BJ (cell line): ENCODE results near the gene PALLD. TPM values are rescaled to one million over a fixed set of nuclear protein-coding genes. Genes with fewer than 3 reads are reported as not detected.

Experiments
- CTCF ChIA-PET: fragments of 350-600 bp; formaldehyde crosslinking; extraction: SDS; loops from one replicate; lab custom pipeline; 2021; ENCODE audit warnings: antibody characterized with exemption, inconsistent platforms; lab: Yijun Ruan, JAX
- POLR2A ChIA-PET: fragments of 300-600 bp; sonication (Branson Sonifier 250); formaldehyde crosslinking; extraction: SDS; loops from one replicate; lab custom pipeline; 2021; ENCODE audit warnings: antibody characterized with exemption; lab: Charles Lee
- DNase-seq: peaks from one replicate; pipeline ENCODE4 v3.0.0-alpha.2; 2011; ENCODE audit warnings: low read depth
- H3K27me3 ChIP-seq: 2 replicates; pipeline ENCODE4 v1.6.0; 2011; ENCODE audit warnings: low read length; ENCODE audit not compliant: control insufficient read depth, insufficient read depth
- H3K36me3 ChIP-seq: 2 replicates; pipeline ENCODE4 v1.5.1; 2011; ENCODE audit warnings: low read length; ENCODE audit not compliant: control insufficient read depth, insufficient read depth
- H3K4me3 ChIP-seq: 2 replicates; pipeline ENCODE4 v1.5.1; 2011; ENCODE audit warnings: low read depth, mild to moderate bottlenecking, control low read depth, low read length
- polyA plus RNA-seq: library from polyadenylated mRNA; depleted of rRNA; stranded (reverse); fragments of >200 nt; gene quantifications from 2 replicates; pipeline ENCODE4 v1.2.3, GENCODE V29; 2011
- TF ChIP-seq, protein P1 (sequence below): IDR thresholded peaks from 2 replicates; pipeline ENCODE4 v1.5.1; 2011; ENCODE audit warnings: low read depth, mild to moderate bottlenecking, control low read depth, inconsistent platforms, low read length, moderate library complexity; ENCODE audit not compliant: insufficient read depth

The PALLD gene
- polyA plus RNA-seq, 1 experiment = 30.3 TPM

DNA sequence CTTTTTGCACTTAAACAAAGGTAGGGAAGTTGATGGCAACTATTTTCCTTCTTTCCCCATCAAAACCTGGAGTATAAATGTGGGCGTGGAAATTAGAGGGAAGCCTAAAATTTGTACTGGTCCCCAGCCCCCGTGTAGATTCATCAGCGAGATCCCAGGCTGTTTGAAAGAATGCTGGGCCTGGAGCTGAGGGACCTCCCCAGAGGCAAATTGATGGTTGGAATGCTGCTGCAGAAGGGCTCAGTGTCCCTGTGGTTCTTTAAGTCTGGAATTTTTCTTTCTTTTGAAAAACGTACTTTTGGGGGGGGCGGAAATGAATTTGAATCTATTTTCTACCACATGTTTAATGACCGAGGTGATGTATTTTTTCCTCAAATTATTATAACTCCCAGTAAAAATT is 316.0 kb downstream of the PALLD start:
- Histone ChIP-seq H3K4me3 (no peak overlapping the region), H3K36me3 (no peaks in the 10 kb centered on the region), H3K27me3 (no peaks in the 10 kb centered on the region)
- ChIA-PET POLR2A (interaction anchor here (0.7 kb wide), 1 partner anchor 694 kb away, joined by 3 read pairs; no protein-coding TSS in a partner anchor), CTCF (no interaction called here)
- DNase-seq = no peak
- TF ChIP-seq, protein P1, sequence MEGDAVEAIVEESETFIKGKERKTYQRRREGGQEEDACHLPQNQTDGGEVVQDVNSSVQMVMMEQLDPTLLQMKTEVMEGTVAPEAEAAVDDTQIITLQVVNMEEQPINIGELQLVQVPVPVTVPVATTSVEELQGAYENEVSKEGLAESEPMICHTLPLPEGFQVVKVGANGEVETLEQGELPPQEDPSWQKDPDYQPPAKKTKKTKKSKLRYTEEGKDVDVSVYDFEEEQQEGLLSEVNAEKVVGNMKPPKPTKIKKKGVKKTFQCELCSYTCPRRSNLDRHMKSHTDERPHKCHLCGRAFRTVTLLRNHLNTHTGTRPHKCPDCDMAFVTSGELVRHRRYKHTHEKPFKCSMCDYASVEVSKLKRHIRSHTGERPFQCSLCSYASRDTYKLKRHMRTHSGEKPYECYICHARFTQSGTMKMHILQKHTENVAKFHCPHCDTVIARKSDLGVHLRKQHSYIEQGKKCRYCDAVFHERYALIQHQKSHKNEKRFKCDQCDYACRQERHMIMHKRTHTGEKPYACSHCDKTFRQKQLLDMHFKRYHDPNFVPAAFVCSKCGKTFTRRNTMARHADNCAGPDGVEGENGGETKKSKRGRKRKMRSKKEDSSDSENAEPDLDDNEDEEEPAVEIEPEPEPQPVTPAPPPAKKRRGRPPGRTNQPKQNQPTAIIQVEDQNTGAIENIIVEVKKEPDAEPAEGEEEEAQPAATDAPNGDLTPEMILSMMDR = no peak

GRCh38 chr4:168813890-168814289 is 317.0 kb downstream of the PALLD start:
- Histone ChIP-seq H3K4me3 (no peak overlapping the region), H3K27me3 (no peaks in the 10 kb centered on the region), H3K36me3 (no peaks in the 10 kb centered on the region)
- CTCF ChIA-PET = no interaction called here
- DNase-seq = no peak
- TF ChIP-seq, protein P1 = no peak
- POLR2A ChIA-PET = no interaction called here

GRCh38 chr4:168815379-168816345 is 318.8 kb downstream of the PALLD start:
- no peak overlapping the region for H3K4me3 ChIP-seq
- TF ChIP-seq, protein P1 = no peak
- CTCF ChIA-PET = interaction anchor here (1.0 to 4.6 kb wide), 6 partner anchors 16 to 230 kb away, joined by 3 to 14 read pairs (median 4); no protein-coding TSS in a partner anchor
- POLR2A ChIA-PET = interaction anchor here (0.5 to 2.2 kb wide), 5 partner anchors 11 to 230 kb away, joined by 3 to 16 read pairs (median 4); partner anchors contain the start of gene CBR4
- H3K27me3 ChIP-seq = no peaks in the 10 kb centered on the region
- DNase-seq = no peak
- no peaks in the 10 kb centered on the region for H3K36me3 ChIP-seq

DNA sequence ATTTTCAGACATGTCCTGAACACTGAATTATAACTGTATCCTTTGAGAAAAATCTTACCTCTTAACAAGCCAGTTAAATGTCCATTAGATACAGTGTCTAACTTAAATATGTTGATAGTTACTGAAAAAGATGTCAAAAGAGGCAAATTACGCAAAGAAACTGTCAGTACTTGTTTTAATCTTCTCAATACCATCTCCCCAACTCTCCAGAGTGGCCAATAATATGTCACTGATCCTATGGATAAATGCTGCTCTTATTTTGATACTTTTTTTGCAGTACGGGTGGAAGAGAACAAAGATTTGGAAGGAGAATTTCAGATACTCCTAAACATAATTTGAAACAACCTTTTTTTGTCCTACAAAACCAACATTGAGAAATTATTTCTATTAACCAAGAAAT is 320.5 kb downstream of the PALLD start:
- Histone ChIP-seq H3K27me3 (no peaks in the 10 kb centered on the region), H3K36me3 (no peaks in the 10 kb centered on the region), H3K4me3 (no peak overlapping the region)
- ChIA-PET POLR2A (interaction anchor here (2.2 kb wide), 1 partner anchor 14 kb away, joined by 16 read pairs; no protein-coding TSS in a partner anchor), CTCF (interaction anchor here (1.4 to 4.6 kb wide), 3 partner anchors 14 to 232 kb away, joined by 3 to 14 read pairs (median 4); no protein-coding TSS in a partner anchor)
- DNase-seq = no peak
- TF ChIP-seq, protein P1 = no peak

- Histone ChIP-seq H3K27me3 (no peaks in the 10 kb centered on the region), H3K36me3 (no peaks in the 10 kb centered on the region), H3K4me3 (no peak overlapping the region)
- TF ChIP-seq, protein P1 = no peak
- DNase-seq = no peak
- ChIA-PET CTCF (interaction anchor here (0.7 to 1.7 kb wide), 2 partner anchors 9 to 188 kb away, joined by 3 to 4 read pairs; no protein-coding TSS in a partner anchor), POLR2A (no interaction called here)
These were observed 325.6 kb downstream of the PALLD start for GRCh38 chr4:168822481-168822880.
